ENCODE measurements around the gene ARMC12.
A peak's percentile ranks its signal among the peaks of the same experiment; 100 is the strongest.
"Not testable (repeated sequence)": the region's sequence is repeated elsewhere in the genome, so short reads cannot be mapped to it uniquely, and the experiment has no call there.

The ARMC12 gene

DNA sequence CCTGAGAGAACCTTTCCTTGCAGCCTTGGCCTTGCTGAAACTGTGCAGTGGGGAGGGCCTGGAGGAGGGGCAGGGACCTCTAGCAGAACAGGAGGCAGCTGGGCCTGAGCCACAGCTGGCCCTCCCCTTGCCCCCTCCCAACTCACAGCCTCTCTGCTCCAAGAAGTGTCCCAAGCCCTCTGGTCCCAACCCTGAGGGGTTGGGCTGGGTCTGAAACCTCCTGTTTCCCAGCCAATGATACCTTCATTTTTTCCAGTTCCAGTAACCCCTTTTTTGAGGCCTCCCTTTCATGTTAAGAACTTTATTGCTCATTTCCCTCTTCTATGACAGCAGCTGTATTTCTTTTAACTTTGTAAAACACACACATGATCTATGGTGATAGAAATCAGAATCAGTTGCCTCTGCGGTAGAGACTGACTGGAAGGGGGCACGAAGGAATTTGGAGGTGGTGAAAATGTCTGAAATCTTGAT, 17.9 kb upstream of the ARMC12 start:
- no peak for DNase-seq (ENCODE audit: low spot score)

DNA sequence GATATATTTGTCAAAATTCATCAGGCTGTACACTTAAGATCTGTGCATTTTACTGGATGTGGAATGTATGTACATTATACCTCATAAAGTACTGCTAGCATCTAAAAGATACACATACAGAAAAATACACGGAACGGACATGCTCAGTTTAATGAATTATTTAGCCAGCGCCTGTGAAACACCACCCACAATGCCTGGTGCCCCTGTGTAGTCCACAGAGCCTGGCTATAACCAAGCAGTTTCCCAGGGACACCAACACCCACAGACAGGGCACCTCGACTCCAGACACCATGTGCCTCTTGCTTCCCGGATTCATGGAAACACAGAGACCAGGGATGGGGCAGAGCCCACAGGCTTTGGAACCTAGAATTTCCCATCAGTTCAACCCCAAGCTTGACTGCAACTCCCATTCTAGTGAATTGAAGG, 17.4 kb upstream of the ARMC12 start:
- DNase-seq (ENCODE audit: low spot score): no peak

DNA sequence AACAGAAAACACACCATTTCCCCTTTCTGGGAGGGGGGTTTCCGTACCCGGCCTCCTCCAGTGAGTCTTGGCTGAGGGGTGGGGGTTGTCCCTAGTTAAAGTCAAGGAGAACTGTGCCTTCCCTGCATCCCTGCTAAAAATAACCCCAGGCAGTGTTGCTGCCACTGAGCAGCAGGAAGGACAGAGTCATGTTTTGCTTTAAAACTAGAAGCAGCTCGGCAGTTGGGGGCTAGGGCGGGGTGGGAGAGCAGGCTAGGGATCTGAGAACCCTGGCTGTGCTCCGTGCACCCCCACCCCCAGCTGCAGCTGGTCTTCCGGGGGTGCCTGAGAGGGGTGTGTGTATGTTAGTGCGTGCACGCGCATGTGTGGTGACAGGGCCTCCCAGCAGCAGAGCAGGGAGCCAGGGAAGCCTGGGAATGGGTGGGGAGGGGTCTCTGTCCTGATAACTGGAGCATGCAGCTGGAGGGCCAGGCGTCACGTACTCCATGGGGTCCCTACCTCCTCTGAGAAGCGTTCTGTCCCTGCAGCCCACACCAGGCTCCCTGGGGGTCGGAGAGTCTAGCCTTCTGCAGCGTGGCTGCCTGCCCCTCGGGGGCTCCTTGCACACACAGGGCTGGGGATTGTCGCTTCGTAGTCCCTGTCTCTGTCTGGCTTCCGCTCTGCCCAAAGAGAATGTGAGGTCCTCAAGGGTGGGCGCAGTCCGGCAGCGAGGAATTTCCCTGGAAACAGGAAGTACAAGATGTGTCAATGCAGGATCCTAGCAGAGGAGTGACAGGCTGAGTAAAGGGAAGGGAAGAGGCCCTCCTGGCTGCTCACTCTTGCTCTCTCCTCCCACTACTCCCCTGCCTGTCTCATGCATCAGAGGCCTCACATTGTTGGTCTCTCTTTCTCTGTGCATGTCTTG, 16.8 kb upstream of the ARMC12 start:
- DNase-seq (ENCODE audit: low spot score): peak; percentile 88

DNA sequence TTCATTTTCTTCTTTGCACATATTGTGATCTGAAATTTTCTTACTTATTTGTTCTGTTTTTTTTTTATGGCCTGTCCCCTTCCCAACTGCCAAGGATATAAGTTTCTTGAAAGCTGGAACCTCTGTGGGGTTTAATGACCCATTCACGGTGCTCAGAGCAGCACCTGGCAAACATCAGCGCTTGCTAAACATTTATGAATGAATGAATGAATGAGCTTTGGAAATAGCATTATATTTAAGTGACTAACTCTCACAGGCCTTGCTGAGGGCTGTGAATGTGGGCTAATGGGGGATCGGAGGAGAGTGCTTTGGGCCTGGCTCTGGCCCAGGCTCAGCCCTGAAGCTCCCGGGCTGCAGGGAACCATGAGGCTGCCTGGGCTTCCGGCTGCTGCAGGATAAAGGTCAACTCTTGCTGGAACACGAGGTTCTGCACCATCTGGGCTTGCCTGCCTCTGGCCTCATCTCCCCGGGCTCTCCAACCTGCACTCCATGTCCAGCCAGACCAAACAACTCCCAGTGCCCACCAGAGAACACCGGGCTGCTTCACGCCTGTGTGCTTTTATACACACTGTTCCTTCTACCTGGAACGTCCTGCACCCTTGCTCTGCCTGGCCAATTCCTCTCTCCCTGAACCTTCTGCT, 14.6 kb upstream of the ARMC12 start:
- DNase-seq (ENCODE audit: low spot score): no peak

DNA sequence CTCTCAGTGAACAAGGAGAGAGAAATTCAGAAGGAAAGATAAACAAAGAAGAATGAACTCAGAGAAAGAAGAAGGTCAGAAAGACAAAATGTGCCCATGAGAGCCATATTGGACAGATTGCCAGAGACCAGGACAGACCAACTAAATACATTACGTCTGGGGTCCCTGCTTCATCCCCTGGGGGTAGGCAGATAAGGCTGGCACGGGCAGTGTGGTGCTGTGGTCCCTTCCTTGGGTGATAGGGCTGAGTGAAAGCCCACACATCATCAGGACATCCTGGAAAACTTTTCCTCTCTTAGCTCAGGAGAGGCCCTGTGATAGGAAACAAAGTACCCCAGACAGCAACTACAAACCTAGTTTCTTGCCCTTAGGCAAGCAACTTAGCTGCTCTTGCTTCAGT, 13.2 kb upstream of the ARMC12 start:
- DNase-seq (ENCODE audit: low spot score): no peak

DNA sequence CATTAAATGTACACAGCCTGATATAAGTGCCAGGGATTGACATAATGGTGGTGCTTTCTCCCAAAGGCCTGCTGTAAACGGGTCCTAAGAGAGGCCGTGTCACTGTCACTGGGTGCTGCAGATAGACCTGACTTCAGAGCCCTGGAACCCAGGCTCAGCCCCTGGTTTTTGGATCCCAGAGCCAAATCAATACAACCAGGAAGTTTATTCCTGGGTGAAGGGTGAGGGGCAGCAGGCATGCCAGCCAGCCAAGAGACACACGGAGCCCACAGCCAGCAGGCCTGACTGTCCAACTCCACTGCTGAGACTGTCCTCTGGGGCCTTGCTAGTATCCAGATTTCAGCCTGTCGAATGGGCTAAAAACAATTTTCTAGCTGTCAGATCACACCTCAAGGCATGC, 12.8 kb upstream of the ARMC12 start:
- no peak for DNase-seq (ENCODE audit: low spot score)

DNA sequence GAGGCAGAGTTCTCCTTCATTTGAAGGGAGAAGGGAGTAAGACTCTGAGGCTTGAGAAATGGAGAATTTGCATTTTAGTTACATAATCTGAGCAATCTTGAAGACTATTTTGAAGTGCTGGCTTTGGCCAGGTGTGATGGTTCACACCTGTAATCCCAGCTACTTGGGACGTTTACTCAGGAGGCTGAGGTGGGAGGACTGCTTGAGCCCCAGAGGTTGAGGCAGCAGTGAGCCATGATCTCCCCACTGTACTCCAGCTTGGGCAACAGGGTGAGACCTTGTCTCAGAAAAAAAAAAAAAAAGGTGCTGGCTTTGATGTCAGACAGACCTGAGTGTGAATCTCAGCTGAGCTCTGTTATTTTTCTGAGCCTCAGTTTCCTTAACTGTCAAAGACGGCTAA, 12.4 kb upstream of the ARMC12 start:
- DNase-seq (ENCODE audit: low spot score): no peak

DNA sequence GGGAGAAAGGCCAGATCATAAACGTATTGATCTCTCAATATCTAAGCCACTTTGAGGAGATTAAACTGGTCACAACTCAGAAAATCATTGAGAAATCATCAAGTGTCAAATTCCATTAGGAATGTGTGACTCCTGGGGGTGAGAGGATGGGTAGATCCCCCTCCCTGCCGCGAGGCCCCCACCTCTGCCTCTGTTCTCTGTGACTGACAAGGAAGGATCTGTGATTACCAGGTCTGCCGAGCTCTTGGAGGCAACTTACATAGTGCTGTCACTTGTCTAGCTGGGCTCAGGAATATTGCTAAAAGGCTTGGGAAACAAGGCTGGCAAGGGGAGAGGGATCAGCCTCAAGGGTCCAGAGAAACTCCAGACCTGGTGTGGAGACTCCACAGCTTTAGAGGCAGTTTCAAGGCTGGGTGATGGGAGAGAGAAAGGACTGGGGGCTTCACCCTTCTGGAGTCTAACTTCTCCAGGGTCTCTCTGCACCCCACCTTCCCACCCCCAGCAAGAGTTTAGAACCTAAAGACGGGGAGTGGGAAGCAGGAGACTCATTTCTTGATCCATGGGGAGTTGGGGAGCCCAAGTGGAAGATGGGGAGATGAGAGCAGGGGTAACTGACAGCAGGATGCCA, 11.6 kb upstream of the ARMC12 start:
- DNase-seq (ENCODE audit: low spot score): no peak

DNA sequence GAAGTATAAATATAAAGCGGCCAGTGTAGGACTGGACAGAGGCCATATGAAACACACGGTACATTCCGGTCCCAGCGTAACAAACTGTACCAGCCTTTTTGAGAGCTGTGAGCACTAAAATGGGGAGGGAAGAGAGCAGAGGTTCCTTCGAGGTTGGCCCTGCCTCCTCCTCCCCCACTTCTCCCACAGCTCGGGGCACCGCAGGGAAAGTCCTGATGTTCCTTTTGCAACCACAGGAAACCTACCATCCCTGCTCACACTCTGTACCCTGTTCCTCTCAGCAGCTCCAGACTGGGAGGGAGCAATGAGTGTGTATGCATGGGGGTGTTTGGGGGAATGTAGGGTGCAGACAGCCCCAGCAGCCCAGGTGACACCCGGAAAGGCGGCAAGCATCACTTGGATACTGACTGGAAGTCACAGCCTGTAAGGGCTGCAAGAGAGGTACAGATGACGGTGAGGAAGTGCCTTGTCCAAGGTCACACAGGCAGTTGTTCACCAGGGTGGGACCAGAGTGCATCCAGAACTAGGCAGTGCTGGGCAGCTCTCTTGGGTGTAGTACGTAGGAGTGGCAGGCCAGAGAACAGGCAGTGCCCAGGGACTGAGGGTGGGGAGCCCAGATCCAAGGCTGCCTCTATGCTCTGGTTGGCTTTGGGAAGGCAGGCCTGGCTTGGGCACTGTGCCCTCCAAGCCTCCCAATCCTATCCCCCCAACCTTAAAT, 11.0 kb upstream of the ARMC12 start:
- no peak for DNase-seq (ENCODE audit: low spot score)

DNA sequence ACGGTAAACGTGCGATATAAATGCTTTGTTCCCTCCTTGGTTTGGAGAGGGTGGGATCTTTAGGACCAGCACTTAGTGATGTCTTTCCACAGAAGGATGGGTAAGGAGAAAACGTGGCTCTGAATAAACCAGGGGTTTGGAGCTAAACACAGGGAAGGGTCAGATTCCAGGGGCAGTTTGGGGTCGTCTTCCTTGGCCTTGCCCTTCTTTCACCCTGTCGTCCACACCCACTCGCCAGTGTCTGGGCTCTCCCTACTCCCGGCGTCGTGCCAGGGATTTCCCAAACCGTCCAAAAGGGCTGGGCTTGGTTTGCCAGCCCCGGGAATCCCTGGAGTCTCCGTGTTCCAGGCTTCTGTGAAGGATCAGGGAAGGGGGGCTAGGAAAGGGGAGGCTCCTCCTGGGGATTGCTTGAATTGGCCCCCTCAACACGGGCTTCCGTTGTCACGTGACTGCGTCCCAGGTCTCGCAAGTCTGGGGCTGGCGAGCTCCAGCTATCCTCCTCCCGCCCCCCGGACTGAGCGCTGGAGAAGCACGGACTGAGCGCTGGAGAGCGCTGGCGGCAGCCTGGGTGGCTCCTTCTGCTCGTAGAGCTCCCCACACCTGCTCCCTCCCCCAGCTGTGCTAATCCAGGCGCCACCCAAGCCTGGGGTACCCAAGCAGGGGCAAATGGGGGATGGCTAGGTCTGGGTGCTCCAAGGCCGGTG, 9.4 kb upstream of the ARMC12 start:
- DNase-seq (ENCODE audit: low spot score): peak; percentile 87

DNA sequence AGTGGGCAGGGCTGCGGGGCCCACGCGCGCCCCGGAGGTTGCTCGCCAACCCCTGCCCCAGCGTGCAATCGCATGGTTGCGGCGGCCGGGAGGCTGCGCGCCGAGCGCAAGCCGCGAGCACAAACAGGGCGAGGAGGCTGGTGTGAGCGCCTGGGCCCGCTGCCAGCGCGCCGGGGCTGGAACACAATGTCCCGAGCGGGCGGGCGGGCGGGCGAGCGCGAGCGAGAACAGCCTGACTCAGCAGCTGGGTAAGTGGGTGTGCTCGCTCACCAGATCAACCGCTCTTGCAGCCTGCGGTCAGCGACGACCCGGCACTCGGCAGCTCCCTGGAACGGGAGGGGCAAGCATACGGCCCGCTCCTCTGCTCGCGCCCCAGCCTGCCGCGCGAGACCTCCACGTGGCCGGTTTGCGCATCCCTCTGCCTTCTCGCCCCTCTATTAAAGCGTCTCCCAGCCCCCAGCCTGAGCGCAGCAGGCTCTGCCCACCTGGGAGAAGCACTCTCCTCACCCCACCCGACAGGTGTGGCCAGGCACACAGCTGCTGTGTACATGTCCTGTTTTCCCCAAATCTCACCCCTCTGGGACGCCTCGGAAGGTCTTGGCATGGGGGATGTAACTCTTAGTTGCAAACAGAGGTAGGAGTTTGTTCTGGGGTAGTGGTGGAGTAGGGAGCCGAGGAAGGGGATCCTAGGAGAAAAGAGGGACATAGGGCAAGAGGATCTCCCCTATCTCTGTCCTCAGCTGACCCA, 8.7 kb upstream of the ARMC12 start:
- peak; percentile 93 for DNase-seq (ENCODE audit: low spot score)

DNA sequence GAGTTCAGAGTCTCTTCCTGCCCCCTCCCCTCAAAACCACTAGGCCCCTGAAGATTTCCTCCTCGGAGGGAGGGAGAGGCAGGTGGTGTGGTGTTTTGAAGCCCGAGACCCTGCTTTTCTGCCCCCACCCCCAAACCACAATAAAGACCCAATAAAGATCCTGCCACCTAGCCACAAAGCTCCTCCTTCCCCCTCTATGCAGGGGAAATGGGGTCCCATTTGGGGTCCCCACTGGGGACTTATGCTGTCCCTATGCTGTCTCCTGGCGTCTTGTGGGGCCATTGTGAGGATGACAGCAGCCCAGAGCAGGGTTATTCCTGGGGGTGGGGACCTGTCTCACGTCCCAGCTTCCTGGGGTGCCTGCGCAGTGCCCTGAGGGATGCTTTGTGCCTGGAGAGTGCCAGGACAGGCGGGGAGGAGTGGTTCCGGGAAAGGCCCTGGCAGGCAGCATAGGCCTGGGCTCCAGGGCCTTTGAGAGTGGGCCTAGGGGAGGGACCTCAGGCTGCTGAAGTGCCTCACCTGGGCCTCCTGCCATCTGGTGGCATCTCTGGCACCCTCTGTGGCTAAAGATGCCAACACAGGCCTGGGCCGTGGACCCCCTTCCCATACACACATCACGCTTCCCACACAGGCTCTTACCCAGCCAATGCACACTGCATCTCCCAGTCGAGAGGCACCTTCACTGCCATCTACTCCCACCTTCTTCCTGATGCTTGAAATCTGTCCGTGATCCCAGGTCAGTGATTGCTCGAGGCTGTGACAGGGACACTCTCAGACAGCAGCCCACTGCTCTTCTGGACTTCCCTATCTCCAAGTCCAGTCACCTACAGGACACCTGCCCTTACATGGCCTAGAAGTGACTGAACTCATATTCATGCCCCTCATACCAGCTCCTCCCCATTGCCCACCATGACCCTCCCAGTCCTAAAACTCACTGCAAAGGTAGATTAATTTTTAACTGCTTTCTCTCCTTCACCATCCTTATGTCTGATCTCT, 7.9 kb upstream of the ARMC12 start:
- no peak for DNase-seq (ENCODE audit: low spot score)

DNA sequence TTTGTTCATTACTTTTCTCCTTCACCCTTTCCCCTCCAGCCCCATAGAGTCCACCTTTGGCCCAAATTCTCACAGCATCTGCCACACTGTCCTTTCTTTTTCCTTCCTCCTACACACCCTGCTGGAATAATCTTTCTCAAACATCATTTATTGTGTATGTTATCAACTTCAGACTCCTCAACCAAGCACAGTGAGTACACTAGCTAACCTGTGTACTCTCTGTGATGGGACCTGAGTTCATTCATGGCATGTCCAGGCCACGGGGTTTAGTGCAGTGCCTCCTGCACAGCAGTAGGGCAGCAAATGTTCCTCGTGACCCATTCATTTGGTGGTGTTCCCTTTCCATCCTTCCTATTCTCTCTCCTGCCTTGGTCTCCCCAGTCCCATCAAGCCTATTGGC, 7.1 kb upstream of the ARMC12 start:
- no peak for DNase-seq (ENCODE audit: low spot score)

DNA sequence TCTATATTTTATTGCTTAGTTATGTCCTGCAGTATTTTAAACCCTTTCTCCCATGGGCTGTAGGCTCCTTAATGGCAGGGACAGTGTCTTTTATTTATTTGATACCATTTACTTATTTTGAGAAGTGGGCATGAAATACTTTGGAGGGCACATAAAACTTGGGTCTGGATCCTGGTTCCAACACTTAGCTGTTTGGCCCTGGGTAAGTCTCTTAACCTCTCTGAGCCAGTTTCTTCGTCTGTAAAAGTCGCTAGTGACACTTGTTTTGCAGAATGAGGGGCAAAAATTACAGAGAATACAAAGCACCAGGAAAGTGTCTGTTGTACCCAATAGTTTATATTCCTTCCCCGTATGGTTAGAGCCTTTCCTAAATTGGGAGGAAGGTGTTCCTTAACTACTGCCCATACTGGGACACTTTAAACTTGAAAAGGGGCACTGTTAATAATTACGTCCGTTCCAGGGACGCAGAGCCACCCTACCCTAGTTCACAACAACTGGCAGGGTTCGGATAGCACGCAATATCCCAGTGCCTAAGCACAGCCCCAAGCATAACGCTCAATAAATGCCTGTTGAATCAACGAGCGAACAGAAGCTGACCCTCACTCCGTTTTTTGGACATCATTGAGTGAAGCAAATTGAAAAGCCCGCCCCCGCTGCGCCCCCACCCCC, 6.0 kb upstream of the ARMC12 start:
- DNase-seq (ENCODE audit: low spot score): no peak

DNA sequence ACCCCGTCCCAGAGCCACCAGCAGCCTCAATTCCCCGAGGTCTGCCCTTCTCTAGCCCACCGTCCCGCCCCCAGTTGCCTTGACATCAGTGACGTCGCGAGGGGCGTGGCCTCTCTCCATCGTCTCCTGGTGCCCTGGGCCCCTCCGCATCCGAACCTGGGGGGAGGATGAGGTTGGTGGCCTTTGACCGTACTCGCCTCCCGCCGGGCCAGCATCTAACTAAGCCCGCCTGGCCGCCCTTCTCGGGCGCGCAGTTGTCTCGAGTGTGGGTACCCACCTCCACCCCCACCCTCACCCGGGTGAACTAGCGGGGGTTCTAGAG, 5.5 kb upstream of the ARMC12 start:
- peak; percentile 95 for DNase-seq (ENCODE audit: low spot score)

DNA sequence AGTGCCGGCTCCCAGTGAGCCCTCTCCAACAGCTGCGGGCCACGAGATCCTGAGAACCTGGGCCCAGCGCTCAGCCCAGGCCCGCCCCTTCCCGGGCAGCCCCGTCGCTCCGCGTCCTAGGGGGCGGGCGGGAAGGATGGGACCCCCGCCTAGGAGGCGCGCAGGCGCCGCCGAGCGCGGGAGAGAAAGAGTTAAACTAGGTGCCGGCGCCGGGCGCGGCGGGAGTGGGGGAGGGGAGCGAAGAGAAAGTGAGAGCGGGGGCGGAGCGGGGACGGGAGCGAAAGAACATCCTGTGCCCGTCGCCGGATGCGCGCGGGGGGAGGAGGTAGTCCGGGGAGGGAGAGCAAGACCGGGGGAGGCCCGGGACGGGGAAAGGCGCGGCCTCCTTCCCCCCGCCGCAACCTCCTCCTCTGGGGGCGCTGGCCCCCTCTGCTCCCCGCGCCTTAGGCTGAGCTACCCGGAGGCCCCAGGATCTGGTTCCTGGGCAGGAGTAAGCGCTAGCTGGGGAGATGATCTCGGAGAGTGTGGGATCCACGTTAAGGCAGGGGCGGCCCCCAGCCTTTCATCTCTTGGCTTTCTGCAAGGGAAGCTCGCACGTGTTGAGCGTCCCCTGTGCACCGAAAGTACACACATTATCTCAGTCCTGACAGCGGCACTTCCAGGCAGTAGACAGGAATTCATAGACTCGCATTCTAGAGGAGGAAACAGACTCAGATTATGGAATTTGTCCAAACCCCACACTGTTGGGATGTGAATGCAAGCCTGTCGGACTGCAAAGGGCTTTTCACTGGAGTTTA, 4.9 kb upstream of the ARMC12 start:
- peak; percentile 95 for DNase-seq (ENCODE audit: low spot score)

DNA sequence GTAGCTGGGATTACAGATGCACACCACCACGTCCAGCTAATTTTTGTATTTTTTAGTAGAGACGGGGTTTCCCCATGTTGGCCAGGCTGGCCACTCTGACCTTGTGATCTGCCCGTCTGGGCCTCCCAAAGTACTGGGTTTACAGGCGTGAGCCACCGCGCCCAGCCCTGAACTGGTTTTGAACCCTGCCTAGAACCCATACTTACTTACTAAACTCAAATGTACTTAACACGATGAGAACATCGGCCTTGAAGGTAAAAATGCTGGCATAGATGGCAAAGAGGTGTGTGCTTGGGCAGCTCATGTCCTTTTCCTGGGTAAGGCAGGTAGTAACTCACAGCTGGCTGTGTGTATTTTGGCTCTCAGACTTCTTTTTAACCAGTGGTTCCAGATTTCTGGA, 3.2 kb upstream of the ARMC12 start:
- DNase-seq (ENCODE audit: low spot score): no peak

DNA sequence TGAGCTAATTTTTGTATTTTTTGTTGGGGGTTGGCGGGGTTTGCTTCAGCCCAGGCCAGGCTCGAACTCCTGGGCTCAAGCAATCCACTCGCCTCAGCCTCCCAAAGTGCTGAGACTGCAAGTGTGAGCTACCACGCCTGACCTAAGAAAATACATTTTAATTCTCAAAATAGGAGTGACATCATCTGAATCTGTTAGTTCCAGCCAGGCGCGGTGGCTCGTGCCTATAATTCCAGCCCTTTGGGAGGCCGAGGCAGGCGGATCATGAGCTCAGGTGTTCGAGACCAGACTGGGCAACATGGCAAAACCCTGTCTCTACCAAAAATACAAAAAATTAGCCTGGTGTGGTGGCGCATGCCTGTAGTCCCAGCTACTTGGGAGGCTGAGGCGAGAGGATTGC, 2.5 kb upstream of the ARMC12 start:
- not testable (repeated sequence) for DNase-seq (ENCODE audit: low spot score)
